Cortex of kidney (tissue), 1 donor: ENCODE measurements around the gene C10orf90.

Source experiments
- DNase-seq: peaks from one replicate; lab custom pipeline; 2025; lab: John Stamatoyannopoulos, UW

C10orf90 gene

DNA sequence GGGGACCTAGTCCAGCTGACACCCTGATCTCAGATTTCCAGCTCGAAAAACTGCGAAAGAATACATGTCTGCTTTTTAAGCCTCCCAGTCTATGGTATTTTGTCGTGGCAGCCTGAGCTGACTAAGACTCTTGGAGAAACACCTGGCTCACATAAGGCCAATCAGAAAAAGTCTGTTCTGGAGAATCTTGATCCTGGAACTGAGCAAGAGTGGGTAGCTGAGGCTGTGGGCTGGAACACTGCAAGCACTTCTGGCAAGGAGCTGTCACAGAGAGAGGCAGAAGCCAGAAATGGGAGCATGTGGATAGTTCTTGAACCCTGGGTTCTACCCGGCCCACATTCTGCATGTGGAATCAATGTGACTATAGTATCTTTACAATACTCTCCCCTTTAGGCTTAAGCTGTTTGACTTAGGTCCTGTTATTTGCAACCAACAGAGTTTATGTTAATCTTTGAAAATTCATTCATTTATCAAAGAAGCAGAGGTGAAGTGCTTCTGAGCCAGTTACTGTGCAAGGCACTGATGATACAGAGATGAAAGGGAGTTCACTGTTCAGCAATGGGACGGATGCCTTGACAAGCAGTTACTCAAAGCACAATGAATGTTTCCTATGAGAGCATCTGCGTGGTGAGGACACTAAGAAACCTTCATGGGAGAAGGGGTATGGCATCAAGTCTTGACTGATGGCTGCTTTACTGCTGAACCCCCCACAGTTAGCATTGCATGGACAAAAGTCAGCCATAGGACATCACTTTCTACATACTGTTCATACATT is 4.4 kb upstream of the C10orf90 start:
- DNase-seq = no peak

- no peak for DNase-seq
These were observed 3.1 kb upstream of the C10orf90 start for GRCh38 chr10:126673565-126673964.

- DNase-seq = no peak
These were observed 996 bp upstream of the C10orf90 start for GRCh38 chr10:126671402-126671975.

DNA sequence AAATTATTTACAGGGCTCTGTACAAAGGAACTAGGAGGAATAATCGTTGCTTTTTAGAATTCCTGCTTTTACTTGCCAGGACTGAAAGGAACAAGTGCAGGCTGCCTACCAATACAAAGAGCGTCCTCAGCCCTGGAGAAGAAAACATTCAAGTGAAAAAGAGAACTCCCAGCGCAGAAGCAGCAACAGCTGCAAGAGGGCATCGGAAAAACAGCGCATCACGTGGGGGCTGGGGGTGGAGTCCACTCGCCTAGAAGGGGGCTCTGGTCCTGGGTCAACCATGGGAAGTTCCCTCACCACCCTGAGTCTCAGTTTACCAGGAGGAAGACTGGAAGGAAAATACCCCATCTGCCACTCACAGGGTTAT is 385 bp upstream of the C10orf90 start:
- DNase-seq = no peak

DNA sequence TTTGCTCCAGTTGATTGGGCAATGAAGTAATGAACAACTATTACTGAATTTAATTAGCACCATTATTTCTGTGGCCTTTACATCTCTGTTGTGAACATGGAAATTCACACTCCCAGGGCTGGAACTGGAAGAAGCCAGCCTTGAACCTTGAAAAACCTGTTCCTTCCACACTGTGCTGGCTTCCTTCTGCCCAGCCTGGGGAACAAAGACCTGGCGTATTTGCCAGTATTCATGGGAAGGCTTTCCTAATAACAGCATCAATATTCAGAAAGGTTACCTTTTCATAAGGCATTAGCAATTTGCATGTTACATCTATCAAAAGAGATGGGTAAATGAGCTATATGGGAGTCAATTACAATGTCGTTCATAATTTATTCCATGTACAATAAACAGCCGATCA is 1.3 kb downstream of the C10orf90 start:
- no peak for DNase-seq

- DNase-seq = no peak
These were observed 2.0 kb downstream of the C10orf90 start for GRCh38 chr10:126668505-126668904.

GRCh38 chr10:126667568-126667967 is 2.9 kb downstream of the C10orf90 start:
- no peak for DNase-seq

GRCh38 chr10:126665207-126665606 is 5.3 kb downstream of the C10orf90 start:
- DNase-seq = no peak

DNA sequence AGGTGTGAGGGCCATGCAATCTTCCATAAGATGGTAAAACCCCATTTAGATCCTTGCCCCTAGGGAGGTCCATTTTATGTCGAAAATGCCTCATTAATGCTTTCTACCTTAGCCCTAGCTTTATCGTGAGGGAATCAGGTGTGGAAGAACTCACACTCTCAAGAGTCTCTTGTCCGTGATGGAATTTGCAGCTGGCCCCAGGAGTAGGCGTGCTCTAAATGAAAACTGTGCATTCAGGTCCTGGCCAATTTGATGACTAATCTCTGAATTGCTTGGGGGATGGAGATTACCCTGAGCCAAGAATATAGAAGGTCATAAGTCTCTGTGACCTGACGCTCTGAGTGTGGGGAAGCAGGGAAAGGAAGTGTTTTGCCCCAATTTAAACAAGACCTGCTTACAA is 6.6 kb downstream of the C10orf90 start:
- no peak for DNase-seq

DNA sequence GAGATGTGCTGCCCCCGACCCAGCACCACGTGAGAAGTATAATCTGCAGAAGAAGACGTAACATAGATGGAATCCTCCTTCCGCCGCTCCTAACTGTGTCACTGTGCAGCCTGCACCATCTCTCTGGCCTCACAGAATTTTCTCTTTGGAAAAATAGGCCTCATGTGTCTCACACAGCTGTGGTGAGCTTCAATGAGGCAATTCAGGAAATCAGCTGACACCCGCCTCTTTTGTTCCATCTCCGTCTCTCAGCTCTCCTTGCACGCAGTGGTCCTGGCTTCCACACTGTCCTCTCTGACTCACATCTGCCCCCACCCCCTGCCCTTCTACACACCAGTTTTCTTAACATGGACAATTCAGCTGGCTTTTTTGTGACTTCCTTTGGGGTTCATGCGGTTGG is 7.2 kb downstream of the C10orf90 start:
- no peak for DNase-seq

DNA sequence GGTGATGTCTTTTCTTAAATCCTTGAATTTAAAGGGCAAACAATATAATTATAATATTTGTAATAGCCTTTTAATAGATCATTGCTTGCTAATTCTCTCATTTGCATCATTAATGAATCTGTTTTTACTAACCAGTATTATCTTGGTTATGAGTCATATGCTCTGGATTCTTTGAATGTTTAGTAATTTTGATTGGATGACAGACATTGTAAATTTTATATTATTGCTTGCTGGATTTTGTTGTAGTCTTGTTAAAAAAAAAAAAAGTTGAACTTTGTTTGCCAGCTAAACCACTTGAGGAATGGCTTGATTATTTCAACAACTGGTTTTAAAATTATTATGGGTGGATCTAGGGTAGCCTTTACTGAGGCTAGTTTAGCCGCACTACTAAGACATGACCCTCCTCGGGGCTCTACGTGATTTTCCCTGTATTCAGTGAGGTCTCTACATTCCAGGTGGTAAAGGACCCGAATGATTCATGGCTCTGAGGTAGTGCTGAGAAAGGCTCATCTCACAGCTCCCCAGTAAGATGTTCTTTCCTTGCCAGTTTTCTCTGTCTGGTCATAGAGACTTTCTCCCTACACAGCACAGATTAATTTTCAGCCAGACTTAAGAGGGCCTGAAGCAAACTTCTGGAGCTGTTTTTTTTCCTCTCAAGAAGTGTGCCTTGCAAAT is 8.5 kb downstream of the C10orf90 start:
- no peak for DNase-seq

DNA sequence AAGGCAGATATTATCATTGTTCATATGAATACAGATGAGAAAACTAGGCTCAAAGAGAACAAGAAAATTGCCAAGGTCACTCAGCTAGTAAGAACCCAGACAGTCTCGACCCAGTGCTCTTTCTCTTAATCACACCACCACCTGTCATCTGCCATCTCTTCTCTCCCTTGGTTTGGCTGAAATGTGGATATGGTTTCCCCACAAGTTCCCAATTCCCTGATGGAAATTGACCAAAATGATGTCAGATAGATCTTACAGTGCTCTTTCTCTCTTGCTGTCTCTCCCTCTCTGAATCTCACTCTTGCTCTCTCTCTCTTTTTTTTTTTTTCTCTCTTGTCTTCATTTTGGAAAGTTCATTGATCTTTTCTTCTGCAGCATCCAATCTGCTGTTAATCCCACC is 9.1 kb downstream of the C10orf90 start:
- DNase-seq = no peak

DNA sequence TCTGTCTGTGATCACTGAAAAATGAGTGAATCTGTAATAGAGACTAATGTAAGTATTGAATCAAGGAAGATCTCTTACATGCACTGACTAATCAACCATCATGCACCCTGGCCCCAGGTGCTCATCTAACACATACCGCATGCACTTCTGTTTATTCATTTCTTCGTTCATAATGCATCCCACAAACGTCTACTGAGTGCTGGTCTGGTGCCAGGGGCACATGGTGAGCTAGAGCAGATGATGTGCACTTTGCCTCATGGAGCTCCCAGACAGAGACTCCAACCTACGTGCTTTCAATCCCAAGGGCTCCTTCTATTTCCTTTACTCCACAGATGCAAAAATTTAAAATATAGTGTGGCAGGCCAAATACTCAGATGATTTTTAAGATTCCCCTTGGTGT is 10.7 kb downstream of the C10orf90 start:
- DNase-seq = no peak

GRCh38 chr10:126658928-126659327 is 11.6 kb downstream of the C10orf90 start:
- no peak for DNase-seq

GRCh38 chr10:126654579-126654978 is 15.9 kb downstream of the C10orf90 start:
- DNase-seq = no peak

GRCh38 chr10:126651467-126651866 is 19.0 kb downstream of the C10orf90 start:
- no peak for DNase-seq

DNA sequence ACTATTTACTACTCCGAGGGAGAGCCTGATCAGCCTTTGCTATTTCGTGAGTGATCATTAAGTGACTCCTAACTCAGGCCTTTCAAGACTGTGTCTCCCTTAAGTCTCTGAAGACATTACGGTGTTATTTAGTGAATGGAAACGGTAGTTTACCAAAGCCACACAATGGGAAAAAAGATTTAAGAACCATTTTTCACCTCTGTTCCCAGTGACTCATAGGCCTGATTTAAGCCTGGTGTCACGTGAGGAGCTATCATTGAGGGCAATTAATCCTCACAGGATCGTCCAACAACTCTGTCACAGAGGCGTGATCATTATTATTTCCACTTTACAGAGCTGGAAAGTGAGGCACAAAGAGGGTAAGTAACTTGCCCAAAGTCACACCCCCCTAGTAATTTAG is 20.3 kb downstream of the C10orf90 start:
- DNase-seq = no peak

DNA sequence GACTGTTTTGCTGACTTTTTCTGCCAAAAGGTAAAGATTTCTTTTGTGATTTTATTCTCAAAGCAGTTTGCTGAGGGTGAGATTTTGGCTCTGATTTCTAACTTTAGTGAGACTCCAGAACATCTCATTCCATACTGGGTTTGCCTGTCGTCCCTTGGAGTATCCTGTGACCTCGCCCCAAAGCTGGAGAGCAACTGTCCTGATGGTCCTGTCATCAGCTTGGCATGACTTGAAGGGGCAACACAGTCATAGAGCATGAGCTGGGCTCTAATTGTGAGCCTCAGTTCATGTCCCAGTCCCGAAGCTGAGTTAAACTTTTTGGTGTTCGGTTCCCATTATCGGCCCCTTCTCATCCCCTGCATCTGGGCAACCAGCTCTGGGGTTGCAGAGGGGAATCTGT is 23.4 kb downstream of the C10orf90 start:
- DNase-seq = no peak

- DNase-seq = no peak
These were observed 24.4 kb downstream of the C10orf90 start for GRCh38 chr10:126646110-126646509.

DNA sequence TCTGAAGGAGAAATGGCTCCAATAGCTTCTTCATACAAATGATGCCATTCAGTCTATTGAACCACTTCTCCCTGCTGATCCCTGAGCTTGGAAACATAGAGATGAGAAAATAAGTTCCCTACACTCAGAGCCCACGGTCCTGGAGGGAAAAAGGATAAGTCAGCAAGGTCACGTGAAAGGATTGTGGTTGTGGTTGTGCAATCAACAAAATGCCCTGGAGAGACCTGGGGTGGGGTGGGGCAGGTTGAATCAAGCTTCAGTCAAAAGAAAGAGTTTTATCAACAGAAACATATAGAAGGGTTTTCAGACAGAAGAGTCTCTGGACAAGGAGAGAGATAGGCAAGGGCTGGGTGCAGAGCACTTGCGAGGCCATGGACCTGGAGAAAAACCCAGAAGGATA is 30.1 kb downstream of the C10orf90 start:
- DNase-seq = no peak

- no peak for DNase-seq
These were observed 31.4 kb downstream of the C10orf90 start for GRCh38 chr10:126639084-126639483.

GRCh38 chr10:126638542-126638941 is 32.0 kb downstream of the C10orf90 start:
- DNase-seq = no peak

DNA sequence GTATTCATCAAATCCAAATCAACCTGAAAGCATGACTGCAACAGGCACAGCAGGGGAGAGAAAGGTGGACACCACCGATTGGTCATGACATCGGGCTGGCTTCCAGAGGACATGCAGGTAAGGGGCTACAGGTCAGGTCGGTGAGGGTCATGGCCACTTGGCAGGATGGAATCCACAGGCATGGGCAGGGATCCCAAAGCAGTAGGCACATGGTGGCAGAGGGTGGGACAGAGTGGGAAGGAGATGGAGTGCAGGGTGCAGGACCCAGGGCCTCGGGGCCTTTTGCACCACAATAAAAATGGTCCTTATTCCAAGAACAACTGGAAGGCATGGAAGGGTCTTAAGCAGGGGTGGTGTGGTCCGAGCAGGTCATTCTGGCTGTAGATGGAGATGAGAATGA is 33.0 kb downstream of the C10orf90 start:
- DNase-seq = no peak
